GM11168 (cell line): ENCODE results near the gene NAGPA.
"Not testable (repeated sequence)": the region's sequence is repeated elsewhere in the genome, so short reads cannot be mapped to it uniquely, and the experiment has no call there.

Source experiments
- in situ Hi-C: fragments of 300-500 bp; cut with MboI; formaldehyde crosslinking; loops from one replicate; pipeline ENCODE4 v1.12.0; 2022; ENCODE audit warnings: low sequenced_read_pairs; ENCODE audit not compliant: unreplicated experiment

Gene NAGPA

GRCh38 chr16:5033256-5034166 lies at the start of gene NAGPA:
TSS of gene NAGPA (minus strand) at chr16:5033935. CDS start at chr16:5033914, 21 bp downstream.
- in situ Hi-C loops = no loop called here

- in situ Hi-C loops = not testable (repeated sequence)
These were observed 47.3 kb upstream of the NAGPA start for GRCh38 chr16:5080996-5081395.

- in situ Hi-C loops = not testable (repeated sequence)
These were observed 46.7 kb upstream of the NAGPA start for GRCh38 chr16:5080461-5080860.

- in situ Hi-C loops = no loop called here
These were observed 44.9 kb upstream of the NAGPA start for GRCh38 chr16:5078626-5079025.

- in situ Hi-C loops = no loop called here
These were observed 43.6 kb upstream of the NAGPA start for GRCh38 chr16:5077304-5077703.

- in situ Hi-C loops = no loop called here
These were observed 41.9 kb upstream of the NAGPA start for GRCh38 chr16:5075637-5076036.

- in situ Hi-C loops = not testable (repeated sequence)
These were observed 40.0 kb upstream of the NAGPA start for GRCh38 chr16:5073771-5074170.

- in situ Hi-C loops = no loop called here
These were observed 39.5 kb upstream of the NAGPA start for GRCh38 chr16:5073279-5073629.

- in situ Hi-C loops = no loop called here
These were observed 38.9 kb upstream of the NAGPA start for GRCh38 chr16:5072334-5073278.

- in situ Hi-C loops = no loop called here
These were observed 38.1 kb upstream of the NAGPA start, which contains the start of gene ALG1 for GRCh38 chr16:5071681-5072333. TSS of gene ALG1 (plus strand) at chr16:5071843. CDS start at chr16:5071850, 7 bp downstream.

GRCh38 chr16:5071341-5071680 lies 37.6 kb upstream of the NAGPA start:
- in situ Hi-C loops = no loop called here

- in situ Hi-C loops = no loop called here
These were observed 36.9 kb upstream of the NAGPA start for GRCh38 chr16:5070431-5071186.

GRCh38 chr16:5069854-5070253 lies 36.1 kb upstream of the NAGPA start:
- in situ Hi-C loops = no loop called here

- in situ Hi-C loops = no loop called here
These were observed 35.3 kb upstream of the NAGPA start for GRCh38 chr16:5069048-5069447.

- in situ Hi-C loops = no loop called here
These were observed 32.8 kb upstream of the NAGPA start for GRCh38 chr16:5066511-5066910.

- in situ Hi-C loops = no loop called here
These were observed 32.1 kb upstream of the NAGPA start, which contains the start of gene C16orf89 for GRCh38 chr16:5065813-5066212. TSS of gene C16orf89 (minus strand) at chr16:5065956. CDS start at chr16:5065908, 48 bp downstream.

GRCh38 chr16:5065326-5065725 lies 31.6 kb upstream of the NAGPA start:
- in situ Hi-C loops = no loop called here

GRCh38 chr16:5064915-5065314 lies 31.2 kb upstream of the NAGPA start:
- in situ Hi-C loops = no loop called here
